Stimulated activated CD8-positive, alpha-beta memory T cell treated with anti-CD3 and anti-CD28 coated beads, Interleukin-12 subunit alpha, Interleukin-12 subunit beta, amount 100 ng/mL, for 24 hours (primary cell): ENCODE results near the gene PFN1.
"Not testable (repeated sequence)": the region's sequence is repeated elsewhere in the genome, so short reads cannot be mapped to it uniquely, and the experiment has no call there.

ENCODE experiments used
- DNase-seq: peaks from one replicate; pipeline ENCODE4 v3.0.0-alpha.2; 2020; ENCODE audit errors: extremely low read depth

Gene PFN1

DNA sequence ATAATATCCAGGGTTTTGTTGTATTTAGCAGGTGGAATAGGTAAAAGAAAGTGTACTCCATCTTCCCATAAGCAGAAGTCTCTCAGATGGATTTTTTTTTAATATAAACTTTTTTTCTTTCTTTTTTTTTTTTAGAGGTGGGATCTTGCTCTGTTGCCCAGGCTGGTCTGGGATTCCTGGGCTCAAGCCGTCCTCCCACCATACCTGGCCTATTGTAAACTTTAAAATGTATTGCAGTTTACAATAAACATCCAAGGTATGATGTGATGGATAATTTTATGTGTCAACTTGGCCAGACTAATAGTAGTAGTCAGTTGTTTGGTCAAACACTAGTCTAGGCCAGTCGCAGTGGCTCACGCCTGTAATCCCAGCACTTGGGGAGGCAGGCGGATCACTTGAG, 27.0 kb downstream of the PFN1 start:
- no peak for DNase-seq

DNA sequence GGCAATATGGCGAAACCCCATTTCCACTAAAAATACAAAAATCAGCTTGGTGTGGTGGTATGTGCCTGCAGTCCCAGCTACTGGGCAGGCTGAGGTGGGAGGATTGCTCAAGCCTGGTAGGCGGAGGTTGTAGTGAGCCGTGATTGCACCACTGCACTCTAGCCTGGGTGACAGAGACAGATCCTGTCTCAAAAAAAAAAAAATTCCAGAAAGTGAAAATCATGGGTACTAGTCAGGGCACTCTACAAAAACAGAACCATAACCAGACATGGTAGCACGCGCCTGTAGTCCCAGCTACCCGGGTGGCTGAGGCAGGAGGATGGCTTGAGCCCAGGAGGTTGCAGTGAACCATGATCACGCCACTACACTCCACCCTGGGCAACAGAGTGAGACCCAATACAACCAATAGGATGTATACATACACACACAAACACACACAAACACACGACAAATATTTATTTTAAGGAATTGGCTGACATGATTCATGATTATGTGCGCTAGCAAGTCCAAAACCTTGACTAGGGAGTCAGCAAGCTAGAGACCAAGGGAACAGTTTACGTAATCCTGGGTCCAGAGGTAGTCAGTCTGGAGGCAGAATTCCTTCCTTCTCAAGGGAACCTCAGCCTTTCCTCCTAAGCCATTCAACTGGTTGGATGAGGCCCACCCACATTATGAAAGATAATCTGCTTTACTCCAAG, 27.8 kb downstream of the PFN1 start:
- no peak for DNase-seq

DNA sequence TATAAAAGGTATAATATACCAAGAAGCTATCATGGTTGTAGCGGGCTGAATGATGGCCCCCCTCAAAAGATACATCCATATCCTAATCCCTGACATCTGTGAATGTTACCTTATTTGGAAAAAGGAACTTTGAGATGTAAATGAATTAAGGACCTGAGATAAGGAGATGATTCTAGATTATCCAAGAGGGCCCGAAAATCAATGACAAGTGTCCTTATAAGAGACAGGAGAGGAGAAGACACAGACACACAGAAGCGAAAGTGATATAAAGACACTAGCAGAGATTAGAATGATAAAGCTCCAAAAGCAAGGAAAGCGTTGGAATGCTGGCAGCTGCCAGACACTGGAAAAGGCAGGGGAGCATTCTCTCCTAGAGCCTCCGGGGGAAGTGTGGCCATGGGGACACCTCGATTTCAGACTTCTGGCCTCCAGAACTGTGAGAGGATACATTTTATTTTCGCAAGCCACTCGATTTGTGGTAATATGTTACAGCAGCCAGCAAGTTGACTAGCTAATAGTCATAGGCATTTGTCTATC, 28.8 kb downstream of the PFN1 start:
- DNase-seq = no peak

DNA sequence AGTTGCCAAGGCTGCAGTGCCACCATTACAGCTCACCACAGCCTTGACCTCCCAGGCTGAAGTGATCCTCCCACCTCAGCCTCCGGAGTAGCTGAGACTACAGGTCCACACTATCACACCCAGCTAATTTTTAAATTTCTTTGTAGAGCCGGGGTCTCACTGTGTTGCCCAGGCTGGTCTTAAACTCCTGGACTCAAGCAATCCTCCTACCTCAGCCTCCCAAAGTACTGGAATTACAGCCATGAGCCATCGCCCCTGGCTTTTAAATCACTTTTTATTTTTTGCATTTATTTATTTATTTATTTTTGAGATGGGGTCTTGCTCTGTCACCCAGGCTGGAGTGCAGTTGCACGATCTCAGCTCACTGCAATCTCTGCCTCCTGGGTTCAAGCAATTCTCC, 33.8 kb downstream of the PFN1 start:
- DNase-seq = not testable (repeated sequence)

DNA sequence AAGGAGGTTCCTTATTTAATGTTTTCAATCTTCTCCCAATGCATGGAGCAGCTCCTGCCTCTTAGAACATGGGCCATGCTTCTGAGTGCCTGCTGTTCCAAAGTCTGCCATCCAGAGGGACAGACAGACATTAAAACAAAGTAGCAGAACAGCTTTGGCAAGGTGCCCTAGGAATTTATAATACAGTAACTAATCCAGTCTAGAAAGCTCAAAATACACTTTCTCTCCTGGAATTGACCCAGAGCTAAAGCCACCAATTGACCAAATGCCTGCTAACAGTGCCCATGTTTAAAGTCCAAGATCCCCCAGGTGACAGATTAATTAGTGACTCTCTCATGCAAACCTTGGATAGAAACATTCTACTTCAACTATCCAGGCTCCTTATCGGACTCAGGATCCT, 34.3 kb downstream of the PFN1 start:
- DNase-seq = no peak

DNA sequence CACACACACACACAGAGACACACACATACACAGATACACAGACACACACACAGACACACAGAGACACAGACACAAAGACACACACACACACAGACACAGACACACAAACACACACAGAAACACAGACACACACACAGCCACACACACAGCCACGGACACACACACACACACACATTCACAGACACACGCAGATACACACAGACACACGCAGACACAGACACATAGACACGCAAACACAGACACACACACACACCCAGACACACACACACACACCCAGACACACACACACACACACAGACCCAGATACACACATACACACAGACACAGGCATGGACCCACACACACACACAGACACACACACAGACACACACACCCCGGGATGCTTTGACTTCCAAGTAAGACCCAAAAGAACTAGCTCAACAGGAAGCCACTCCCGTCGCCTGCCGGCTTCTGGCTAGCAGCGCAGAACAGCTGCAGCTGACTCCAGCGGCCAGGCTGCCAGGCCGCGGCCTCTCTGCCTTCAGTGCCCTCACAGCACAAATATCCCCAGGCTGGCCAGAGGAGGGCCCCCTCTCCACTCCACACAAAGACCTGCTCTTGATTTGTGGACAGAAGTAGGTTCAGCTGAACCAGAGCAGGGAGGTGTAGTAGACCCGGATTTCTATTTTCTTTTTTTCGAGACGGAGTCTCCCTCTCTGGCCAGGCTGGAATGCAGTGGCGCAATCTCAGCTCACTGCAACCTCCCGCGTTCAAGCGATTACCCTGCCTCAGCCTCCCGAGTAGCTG, 39.4 kb downstream of the PFN1 start:
- no peak for DNase-seq

DNA sequence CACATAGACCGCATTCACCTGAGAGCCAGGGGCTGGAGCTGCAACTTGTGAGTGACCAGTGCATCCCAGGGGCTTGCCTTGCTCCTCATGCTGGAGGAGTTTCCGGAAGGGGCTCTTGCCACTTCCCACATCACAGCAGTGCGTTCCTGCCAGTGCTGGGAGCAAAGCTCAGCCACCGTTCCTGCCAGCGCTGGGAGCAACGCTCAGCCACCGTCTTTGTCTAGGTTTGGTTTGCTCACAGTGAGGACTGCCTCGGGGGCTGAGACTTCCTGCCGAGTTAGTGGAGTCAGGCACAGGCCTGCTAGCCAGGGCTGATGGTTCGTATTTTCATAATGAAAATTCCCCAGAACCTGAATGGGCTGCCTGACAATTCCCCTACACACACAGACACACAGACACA, 40.0 kb downstream of the PFN1 start:
- DNase-seq = no peak

DNA sequence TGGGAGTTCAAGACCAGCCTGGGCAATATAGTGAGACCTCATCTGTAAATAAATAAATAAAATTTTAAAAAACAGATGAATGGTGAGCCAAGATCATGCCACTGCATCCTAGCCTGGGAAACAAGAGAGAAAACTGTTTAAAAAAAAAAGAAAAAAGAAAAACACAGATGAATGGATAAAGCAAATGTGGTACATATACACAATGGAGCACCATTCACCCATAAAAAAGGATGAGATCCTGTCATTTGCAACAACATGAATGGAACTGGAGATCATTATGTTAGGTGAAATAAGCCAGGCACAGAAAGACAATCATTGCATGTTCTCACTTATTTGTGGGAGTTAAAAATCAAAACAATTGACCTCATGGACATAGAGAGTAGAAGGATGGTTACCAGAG, 41.7 kb downstream of the PFN1 start:
- not testable (repeated sequence) for DNase-seq

DNA sequence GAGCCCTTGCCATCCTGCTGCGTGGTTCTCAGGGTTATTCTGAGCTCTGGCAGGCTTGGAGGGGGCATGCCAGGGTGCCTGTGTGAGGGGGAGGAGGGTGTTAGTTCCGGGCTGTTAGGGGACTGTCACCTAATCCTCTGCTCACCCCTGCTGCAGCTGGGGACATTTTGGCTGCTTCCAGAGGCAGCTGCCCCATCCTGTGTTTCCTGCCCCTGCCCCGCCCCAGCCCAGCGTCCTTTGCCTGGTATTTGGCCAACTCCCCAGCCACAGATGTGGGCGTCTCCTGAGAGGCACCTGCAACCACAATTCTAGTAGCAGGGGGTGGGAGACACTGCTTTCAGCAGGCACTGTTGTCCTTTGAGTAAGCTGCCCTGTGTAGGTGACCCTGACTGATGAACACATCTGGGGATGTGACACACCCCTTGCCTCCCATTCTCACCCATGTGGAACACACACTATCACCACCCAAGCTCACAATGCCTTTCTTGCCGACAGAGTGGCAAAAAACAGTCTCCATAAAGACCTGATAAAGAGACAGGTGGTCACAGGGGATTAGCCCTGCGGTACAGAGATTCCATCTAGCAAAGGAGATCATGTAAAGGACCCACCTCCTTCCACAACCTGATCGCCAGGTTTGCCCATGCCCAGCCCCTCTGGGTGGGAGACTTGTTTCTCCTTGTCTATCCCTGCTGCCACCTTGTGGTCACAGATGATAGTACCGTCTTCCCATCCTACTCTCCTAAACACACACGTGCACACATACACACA, 45.1 kb downstream of the PFN1 start, which contains the start of gene CHRNE:
Gene CHRNE (minus strand): TSS at position 48 of the 768 bp plus-strand sequence. CDS start 35 bp downstream, at position 13.
- DNase-seq = no peak

DNA sequence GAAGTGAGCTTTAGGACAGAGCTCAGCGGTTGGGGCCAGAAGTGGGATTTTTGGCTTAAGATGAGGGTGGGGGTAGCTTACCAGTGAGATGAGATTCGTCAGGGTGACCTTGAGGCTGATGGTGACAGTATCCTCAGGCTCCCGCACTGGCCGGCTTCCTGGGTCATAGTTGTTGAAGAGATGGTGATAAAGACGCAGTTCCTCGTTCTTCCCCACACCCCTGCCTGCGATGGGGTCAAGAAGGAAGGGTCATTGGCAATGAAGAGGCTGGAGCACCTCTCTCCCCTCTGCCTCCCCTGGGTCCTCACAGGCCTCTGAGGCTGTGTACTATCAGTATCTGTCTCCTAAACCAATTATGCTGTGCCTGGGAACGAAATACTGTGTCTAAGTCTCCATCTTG, 45.8 kb downstream of the PFN1 start:
- no peak for DNase-seq

DNA sequence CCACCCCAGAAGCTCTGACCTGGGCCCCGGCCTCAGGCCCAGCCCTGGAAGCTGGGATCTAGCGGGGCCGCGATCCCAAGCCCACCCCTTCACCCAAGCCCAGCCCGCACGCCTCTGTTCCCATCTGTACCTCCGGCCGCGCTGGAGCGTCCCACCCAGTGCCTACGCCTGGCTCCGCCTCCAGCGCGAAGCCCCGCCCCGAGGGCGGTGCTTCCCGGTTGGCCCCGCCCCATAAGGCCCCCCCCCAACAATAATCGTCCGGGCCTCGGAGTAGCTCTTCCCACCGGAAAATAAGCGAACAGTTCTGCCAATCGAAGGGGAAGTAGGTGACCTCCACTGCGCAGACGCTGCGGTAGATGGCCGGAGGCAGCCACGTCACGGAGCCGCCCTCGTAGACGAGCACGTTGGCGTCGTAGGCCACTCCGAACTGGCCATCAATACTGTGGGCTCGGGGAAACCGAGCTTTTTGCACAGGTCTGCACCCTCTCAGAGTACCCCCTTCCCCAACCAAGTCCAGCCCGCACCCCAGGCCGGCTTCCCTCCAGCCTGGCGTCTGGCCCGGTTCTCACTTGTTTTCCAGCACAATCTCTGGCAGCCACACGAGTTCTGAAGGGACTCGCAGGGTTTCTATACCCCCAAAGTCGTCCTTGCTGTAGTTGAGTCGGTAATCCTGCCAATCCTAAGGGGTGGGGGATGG, 46.5 kb downstream of the PFN1 start:
- DNase-seq = no peak

DNA sequence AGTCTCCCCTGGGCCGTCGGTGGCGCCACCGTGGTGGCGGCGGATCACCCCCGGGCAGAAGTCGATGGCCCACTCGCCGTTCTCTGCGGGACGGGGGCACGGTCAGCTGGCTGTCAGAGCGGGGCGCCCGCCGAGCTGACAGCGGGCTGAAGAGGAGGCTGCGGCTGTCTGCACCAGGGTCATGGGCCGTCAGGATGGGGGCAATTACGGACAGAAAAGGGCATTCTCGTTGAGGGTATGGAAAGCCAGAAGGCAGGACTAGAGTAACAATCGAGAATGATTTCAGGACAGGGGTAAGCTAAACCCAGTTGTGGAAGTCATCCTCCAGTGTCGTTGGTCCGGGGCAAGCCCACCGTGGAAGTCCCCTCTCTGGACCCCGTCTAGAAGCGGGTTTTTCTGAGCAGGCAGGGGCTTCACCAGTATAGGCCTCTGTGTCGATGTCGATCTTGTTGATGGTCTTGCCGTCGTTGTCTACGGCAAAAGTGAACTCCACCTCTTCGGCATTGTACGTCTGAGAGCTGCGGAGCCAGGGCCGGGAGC, 47.2 kb downstream of the PFN1 start:
- no peak for DNase-seq

DNA sequence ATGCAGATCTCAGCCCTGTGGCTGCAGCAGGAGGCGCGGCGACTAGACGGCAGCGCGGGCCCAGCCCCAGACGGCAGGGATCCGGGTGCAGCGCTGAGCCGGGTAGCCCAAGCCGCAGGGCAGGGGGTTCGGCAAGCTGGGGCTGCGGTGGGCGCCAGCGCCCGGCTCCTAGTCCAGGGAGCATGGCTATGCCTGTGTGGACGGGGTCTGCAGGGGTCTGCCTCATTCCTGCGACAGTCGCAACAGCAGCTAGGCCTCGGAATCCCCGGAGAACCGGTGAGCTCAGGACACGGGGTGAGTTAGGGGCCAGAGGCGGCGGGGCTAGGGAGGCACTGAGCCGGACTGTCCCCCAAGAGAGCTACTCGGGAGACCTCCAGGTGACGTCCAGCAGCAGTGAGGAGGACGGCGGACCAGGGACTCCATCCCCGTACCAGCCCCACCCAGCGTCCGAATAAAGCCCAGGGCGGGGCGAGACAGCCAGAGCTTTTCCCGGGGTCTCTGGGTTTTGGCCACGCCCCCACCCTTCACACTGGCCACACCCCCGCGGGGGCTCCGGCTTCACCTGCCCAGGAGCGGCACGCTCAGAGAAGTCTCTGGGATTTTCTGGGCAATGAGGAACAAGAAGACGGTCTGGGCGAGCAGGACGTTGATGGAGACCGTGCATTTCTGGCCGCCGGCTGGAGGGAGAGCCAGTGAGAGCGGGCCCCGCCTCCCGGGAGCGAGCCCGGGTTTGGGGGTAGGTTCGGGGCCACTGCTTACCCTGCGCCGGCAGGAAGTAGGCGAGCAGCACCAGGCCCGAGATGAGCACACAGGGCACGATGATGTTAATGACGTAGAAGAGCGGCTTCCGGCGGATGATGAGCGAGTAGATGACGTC, 47.9 kb downstream of the PFN1 start:
- no peak for DNase-seq

DNA sequence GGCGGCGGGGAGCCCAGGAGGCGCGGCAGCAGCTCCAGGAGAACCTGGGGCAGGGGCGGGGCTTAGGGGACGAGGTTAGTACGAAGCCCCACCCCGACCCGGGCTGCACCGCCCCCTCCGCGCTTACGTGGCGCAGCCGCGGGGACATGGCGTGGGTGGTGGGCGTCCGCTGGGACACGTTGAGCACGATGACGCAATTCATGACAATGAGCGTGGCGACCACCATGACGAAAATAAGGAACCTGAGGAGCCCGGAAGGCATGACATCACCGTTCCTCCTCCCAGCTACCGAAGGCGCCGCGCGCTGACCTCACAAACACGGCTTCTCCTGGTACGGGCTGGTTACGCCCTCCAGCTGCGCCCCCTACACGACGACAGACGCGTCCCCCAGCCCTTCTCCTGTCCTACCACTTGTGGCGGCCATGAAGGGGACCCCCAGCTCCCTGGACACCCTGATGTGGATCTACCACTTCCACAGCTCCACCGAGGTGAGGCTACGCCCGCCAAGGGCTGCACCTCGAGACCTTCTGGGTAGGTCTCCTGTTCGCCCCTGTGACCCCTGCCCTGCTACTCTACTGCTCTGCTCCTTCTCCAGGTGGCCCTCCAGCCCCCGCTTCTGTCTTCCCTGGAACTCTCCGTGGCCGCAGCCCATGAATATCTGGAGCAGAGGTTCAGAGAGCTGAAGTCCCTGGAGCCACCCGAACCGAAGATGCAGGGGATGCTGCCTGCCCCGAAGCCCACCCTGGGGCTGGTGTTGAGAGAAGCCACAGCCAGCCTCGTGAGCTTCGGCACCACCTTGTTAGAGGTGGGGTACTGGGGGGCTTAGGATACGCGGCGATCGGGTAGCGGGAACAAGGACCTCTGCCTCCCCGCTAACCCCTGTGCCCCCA, 48.7 kb downstream of the PFN1 start, which contains the start of gene C17orf107:
Gene C17orf107 (plus strand): TSS at position 196 of the 890 bp plus-strand sequence. CDS start 227 bp downstream, at position 423.
- DNase-seq = peak; percentile 90

DNA sequence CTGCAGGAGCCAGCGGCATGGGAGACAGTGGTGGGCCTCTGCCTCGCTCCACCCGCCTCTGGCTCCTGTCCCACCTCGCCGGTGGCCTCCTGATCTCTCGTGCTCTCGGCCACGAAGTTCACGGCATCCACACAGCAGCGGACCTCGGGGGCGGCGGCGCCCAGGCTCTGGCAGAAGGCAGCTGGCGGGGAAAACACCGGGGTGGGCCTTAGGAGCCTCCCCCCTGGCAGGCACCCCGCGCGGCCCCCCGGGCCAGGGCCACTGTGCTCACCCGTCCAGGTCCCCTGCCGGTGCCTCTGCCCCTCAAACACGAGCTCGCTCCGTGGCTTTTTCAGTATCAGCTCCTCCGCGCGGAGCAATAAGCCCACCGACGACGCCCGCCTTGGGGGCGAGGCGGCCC, 49.4 kb downstream of the PFN1 start:
- DNase-seq = no peak

DNA sequence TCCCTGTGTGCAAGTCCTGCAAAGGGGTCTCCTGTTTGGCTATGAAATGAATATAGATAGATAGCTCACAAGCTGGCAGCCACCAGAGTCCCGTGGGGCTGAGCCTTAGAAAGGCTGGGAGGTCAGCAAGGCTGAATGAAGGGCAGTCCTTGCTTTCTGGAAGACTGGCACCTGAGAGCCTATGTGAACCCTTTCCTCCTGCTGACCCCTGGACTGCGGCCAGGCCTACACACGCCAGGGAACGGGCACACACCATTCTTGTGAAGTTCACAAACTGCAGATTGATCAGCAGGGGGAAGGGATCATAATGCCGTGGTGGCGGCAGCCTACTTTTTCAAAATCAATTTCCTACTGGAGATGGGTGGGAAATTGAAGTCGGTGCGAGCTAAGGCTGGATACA, 50.0 kb downstream of the PFN1 start:
- no peak for DNase-seq

DNA sequence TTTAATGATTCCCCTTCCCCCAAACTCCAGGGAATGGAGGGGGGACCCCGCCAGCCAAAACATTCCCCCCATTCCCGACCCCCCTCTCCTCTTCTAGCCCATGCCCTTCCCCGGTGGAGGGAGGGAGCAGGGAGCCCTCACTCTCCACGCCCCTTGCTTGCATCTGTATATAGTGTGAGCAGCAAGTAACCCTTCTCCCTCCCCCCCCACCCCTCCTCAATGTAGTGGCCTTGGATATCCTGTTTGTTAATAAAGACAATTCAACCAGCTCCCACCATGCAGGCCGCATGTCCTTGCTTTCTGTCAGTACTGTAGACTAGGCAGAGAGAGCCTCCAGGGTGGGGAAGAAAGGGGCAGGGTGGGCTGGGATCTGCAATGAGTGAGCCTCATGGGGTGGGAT, 50.5 kb downstream of the PFN1 start:
- no peak for DNase-seq

DNA sequence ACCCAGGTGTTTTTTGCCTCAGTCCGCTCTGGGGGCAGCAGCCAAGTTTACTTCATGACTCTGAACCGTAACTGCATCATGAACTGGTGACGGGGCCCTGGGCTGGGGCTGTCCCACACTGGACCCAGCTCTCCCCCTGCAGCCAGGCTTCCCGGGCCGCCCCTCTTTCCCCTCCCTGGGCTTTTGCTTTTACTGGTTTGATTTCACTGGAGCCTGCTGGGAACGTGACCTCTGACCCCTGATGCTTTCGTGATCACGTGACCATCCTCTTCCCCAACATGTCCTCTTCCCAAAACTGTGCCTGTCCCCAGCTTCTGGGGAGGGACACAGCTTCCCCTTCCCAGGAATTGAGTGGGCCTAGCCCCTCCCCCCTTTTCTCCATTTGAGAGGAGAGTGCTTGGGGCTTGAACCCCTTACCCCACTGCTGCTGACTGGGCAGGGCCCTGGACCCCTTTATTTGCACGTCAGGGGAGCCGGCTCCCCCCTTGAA, 51.1 kb downstream of the PFN1 start:
- DNase-seq = no peak
